ENCODE results near the gene AP2M1. TPM values are rescaled to one million over a fixed set of nuclear protein-coding genes. Genes with fewer than 3 reads are reported as not detected.

The AP2M1 gene
- polyA plus RNA-seq, 12 donors: 170 to 233 (median 199) TPM; not detected in 1

DNA sequence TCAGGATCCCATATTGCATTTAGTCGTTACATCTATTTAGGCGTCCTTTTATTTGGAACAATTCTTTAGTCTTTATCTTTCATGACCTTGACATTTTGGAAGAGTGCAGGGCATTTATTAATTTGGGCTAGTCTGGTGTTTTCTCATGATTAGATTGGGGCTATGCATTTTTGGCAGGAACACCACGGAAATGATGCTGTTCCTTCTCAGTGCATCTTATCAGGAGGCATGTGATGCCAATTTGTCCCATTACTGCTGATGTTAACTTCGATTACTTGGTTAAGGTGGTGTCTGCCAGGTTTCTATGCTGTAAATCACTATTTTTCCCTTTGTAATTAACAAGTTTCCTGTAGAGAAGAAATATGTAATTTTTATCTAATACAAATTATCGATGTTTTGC lies 36.6 kb downstream of the AP2M1 start:
- no peak for DNase-seq

DNA sequence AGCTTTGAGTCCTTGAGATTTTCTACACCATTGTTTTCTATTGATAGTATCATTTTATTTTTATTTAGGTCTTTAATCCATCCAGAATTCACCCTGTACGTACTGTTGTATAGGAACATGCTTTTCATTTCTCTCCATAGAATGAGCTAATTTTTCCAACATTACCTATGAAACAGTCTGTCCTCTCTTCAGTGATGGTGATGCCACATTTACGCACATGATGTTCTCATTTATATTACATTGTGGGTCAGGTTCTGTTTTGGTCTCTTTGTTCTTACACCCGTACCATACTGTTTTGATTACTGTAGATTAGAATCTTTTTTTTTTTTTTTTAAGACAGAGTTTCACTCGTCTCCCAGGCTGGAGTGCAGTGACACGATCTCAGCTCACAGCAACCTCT lies 37.1 kb downstream of the AP2M1 start:
- no peak for DNase-seq

DNA sequence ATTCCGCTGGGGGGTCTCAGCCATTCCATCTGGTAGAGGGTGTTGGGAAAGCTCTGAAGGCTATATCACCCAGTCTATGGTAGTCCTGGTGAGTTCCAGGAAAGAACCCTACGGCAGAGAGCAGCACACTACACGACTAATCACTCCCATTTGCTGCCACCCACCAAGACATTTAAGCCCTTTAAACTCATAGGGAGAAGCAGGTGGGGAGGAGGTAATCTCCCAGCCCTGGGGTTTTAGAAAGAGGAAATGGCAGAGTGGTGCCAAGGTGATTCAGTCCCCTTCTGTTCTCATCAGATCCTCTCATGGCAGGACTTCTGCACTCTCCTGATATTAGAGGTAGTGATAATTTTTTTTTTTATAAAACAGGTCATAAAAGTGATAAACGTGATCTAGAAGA lies 44.2 kb downstream of the AP2M1 start:
- DNase-seq: no peak

DNA sequence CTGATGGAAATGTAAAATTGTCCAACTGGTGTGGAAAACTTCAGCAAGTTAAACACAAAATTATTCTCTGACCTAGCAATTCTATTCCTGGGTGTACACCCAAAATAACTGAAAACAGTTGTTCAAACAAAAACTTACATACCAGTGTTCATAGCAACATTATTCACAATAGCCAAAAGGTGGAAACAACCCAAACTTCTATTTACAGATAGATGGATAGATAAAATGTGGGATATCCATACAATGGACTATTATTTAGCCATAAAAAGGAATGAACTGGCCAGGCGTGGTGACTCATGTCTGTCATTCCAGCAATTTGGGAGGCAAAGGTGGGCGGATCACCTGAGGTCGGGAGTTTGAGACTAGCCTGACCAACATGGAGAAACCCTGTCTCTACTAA lies 47.9 kb downstream of the AP2M1 start:
- DNase-seq: no peak

DNA sequence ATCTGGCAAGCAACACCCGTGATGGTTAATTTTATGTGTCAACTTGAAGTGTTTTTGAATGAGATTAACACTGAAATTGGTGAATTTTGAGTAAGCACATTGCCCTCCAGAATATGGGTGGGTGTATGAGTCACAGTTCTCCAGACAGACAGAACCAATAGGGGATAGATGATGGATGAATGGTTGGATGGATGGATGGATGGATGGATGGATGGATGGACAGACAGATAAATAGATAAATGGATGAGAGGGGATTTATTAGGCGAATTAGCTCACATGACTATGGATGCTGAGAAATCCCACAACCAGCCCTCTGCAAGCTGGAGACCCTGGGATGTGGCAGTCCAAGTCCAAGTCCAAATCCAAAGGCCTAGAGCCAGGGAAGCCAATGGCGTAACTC lies 49.3 kb downstream of the AP2M1 start:
- no peak for DNase-seq

DNA sequence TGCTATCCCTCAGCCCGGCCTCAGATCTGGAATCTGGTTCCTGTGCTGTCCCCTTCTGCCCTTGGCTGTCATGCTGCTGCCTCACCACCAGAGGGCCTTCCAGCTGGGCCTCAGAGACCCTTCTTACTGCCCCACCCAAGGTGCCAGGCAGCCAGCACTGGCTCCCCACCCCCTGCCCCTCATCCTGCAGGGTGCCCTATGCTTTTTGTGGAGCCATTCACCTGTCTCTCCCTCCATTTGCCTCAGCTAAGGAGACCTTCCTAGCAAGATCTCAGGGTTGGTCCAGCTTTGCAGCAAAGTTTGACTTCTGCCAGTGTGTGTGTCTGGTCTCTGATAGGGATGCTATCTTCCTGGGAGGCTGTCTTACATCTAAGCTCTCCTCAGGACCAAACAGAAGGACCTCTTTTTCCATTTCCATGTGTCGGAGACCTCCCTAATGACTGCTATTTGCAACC lies 52.9 kb downstream of the AP2M1 start:
- DNase-seq: no peak

DNA sequence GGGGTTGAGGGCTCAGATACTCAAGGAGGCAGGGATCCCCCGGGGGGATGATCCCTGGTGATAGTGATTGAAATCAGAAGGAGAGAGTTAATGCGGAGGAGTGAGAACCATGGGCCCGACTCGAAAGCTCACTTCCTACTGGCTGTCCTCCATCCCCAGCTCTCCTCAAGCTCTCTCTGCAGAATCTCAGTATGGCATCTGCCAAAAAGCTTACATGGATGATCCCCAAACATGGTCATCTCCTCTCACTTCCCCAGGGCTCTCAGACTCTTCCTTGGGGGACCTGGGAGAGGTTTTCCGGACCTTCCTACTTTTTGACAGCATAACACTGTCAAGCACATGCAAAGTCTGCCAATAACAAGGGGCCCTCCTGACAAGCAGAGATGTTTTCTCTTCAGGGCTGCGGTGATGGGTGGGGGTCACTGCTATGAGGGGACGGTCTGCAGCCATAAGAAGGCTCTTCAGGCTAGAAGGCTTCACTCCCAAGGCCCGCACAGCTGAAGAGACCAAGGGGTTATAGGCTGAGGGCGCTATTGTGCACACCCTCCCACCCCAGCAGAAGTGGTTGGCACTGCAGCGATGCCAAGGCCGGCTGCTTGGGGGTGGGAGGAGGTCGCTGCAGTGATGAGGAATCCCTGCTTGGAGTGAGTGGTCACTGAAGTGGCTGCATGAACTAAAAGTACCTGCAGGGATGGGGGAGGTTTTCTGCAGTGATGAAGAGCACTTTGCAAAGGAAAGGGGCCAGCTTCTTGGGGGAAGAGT lies 53.9 kb downstream of the AP2M1 start:
- DNase-seq: no peak

DNA sequence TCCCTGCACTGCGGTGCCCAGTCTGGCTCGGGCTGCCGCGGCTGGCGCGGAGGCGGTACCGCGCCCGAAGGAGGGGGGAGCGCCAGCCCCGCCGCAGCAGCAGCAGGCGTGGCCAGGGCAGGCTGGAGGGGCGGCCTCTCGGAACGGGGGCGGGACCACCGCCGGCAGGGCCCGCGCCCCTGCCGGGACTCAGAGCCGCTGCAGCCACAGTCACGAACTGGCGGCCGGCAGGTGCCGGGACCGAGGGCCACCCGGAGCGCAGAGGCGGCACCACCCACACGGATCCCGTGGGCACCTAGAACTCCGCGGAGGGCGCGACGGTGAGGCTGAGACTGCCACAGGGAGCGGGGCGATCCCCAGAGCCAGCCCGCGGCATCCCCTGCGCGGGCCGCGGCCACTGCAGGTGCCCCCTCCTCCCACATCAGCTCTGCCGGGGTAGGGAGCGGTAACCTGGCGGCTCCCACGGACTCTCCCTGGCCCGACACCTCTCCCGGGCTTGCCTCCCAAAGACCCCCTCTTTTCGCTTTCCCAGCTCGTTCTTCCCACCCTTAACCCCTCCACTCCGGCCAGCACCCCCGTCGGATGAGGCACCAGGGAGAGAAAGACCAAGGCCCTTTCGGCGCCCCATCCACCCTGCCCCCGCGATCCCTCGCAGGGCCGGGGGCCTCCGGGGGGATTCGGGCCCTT lies 54.9 kb downstream of the AP2M1 start, which contains the start of gene VWA5B2:
VWA5B2 (plus strand) TSS at position 192 of the 687 bp plus-strand sequence. CDS start 944 bp downstream, outside the sequence.
- peak; percentile 18 for DNase-seq

DNA sequence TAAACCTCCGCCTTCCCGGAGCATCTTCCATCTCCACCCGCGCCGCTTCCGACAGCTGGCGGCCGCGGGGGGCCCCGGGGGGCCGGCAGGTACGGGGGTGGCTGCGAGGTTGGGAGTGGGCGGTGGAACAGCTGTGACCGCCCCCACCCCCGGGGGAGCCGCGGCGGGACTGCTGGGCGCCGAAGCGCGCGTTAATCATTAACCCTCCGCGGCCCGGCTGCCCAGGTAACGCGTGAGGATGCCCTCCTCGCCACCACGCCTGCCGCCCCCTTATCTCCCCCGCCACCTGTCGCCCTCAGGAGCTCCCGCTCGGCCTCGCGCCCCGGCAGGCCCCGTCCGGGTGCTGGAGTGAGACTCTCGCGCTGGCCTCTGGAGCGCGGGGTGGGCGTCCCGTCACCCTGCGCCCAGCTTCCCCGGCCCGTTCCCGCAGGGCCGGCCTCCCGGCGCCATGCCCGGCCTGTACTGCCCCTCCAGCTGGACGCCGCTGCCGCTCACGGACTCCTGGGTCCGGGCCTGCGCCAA lies 55.5 kb downstream of the AP2M1 start:
- no peak for DNase-seq

DNA sequence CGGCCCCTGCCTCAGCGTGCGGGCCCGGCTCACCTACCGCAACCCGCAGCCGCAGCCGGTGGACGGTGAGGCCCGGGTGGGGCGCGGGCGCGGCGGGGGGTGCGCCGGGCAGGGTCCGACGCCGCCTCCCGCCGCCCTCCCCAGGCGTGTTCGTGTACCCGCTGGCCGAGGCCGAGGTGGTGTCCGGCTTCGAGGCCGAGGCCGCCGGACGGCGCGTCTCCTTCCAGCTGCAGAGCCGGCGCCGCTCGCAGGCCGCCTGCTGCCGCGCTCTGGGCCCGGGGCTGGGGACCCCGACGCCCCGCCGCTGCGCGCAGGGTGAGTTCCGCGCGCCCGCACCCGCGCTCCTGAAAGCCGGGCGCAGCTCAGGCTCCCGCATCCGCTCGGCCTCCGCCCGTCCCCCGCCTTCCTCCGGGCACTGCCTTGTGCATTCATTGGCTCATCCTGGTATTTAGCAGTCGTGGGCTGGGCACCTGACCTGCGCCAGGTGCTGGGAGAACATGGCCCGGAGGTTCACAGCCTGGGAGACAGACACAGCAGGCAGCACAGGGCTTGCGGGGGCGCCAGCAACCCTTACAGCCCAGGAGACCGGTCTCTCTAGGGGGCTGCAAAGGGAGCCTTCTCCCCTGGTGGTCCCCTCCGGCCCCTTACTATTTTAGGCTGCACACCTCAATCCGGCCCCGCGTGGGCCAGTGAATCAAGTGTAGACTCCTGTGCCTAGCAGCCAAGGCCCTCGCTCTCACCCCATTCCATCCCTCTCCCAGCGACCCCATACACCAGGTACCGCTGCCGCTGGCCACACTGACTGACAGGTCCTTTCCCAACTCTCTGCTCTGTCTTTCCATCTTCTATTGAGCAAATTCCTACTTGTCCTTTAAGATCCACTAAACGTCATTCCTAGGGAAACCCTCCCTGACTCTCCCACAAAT lies 56.2 kb downstream of the AP2M1 start:
- no peak for DNase-seq

DNA sequence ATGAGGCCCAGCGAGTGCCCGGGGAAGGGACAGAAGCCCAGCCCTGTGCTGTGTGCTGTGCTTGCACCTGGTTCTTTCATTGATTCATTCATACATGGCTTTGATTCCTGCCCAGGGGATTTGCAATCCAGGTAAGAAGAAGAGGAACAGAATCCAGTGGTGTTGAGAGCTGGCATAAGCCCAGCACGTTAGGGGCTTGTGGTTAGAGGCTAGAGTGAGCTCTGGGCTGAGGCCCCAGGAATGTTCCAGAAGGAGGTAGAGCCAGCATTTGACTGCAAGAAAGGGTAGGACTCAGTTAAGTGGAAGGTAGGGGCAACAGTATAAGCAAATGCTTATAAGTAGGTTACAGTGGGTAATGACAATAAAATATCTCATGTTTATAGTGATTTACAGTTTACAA lies 57.0 kb downstream of the AP2M1 start:
- no peak for DNase-seq

DNA sequence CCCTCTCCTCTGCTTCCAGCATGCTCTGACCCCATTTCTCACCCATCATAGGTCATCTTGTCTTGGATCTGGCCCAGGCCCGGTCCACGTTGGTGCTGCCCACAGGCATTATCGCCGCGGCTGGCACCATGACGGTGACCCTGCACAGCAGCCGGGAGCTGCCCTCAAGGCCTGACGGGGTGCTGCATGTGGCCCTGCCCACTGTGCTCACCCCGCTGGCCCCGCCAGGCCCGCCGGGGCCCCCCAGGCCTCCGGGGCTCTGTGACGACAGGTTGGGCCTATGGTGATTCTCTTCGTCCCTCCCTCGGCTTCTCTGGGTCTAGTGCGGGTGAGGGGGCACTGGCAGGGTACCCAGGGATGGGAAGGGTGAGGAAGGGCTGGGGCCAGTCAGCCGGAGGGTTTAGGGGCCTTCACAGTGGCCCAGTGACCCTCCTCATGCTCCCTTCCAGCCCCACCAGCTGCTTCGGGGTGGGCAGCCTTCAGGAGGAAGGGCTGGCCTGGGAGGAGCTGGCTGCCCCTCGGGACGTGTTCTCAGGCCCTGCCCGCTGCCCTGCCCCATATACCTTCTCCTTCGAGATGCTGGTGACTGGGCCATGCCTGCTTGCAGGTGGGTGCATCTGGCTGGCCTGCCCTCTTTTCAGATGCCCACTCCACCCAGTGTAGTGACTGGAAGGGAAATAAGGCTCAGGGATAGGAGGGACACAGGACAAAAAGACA lies 58.6 kb downstream of the AP2M1 start:
- DNase-seq: no peak

Other genes starting within 250 kb of the AP2M1 start
- gene ABCC5, start 157.0 kb upstream of the AP2M1 start, polyA plus RNA-seq (ENCODE audit: insufficient read length in 12 of 12): 10 to 100 TPM in 11 of 12 donors, not detected in 1; 17.0 to 42.6 (median 25.5) TPM
- not detected for gene HTR3D, start 143.1 kb upstream of the AP2M1 start, polyA plus RNA-seq (ENCODE audit: insufficient read length in 12 of 12)
- not detected for gene HTR3C, start 121.8 kb upstream of the AP2M1 start, polyA plus RNA-seq (ENCODE audit: insufficient read length in 12 of 12)
- gene HTR3E, start 77.8 kb upstream of the AP2M1 start, polyA plus RNA-seq (ENCODE audit: insufficient read length in 12 of 12): under 1 TPM in 2 of 12 donors, not detected in 10; 0.09 to 0.21 TPM
- 10 to 100 TPM in 11 of 12 donors, not detected in 1; 32.5 to 47.9 (median 36.3) TPM for gene EIF2B5, start 39.5 kb upstream of the AP2M1 start, polyA plus RNA-seq (ENCODE audit: insufficient read length in 12 of 12)
- 100 to 1,000 TPM in 1 of 12 donors, 10 to 100 TPM in 10, not detected in 1; 65.3 to 104 (median 83.6) TPM for gene DVL3, start 19.5 kb upstream of the AP2M1 start, polyA plus RNA-seq (ENCODE audit: insufficient read length in 12 of 12)
- 10 to 100 TPM in 11 of 12 donors, not detected in 1; 35.8 to 55.4 (median 43.2) TPM for gene ABCF3, start 11.3 kb downstream of the AP2M1 start, polyA plus RNA-seq (ENCODE audit: insufficient read length in 12 of 12)
- gene VWA5B2, start 54.7 kb downstream of the AP2M1 start, polyA plus RNA-seq (ENCODE audit: insufficient read length in 12 of 12): 1 to 10 TPM in 1 of 12 donors, under 1 TPM in 10, not detected in 1; 0.18 to 3.1 (median 0.43) TPM
- 10 to 100 TPM in 11 of 12 donors, not detected in 1; 19.4 to 37.9 (median 22.4) TPM for gene ALG3, start 74.1 kb downstream of the AP2M1 start, polyA plus RNA-seq (ENCODE audit: insufficient read length in 12 of 12)
- 1 to 10 TPM in 9 of 12 donors, under 1 TPM in 1, not detected in 2; 0.84 to 2.5 (median 1.4) TPM for gene EEF1AKMT4, start 74.8 kb downstream of the AP2M1 start, polyA plus RNA-seq (ENCODE audit: insufficient read length in 12 of 12)
- gene CAMK2N2, start 86.7 kb downstream of the AP2M1 start, polyA plus RNA-seq (ENCODE audit: insufficient read length in 12 of 12): under 1 TPM in 4 of 12 donors, not detected in 8; 0.12 to 0.34 (median 0.15) TPM
- under 1 TPM in 1 of 12 donors, not detected in 11; 0.43 TPM for gene ECE2, start 101.2 kb downstream of the AP2M1 start, polyA plus RNA-seq (ENCODE audit: insufficient read length in 12 of 12)
- gene PSMD2, start 124.4 kb downstream of the AP2M1 start, polyA plus RNA-seq (ENCODE audit: insufficient read length in 12 of 12): 100 to 1,000 TPM in 11 of 12 donors, not detected in 1; 144 to 202 (median 165) TPM
- 100 to 1,000 TPM in 11 of 12 donors, not detected in 1; 140 to 297 (median 177) TPM for gene EIF4G1, start 139.8 kb downstream of the AP2M1 start, polyA plus RNA-seq (ENCODE audit: insufficient read length in 12 of 12)
- gene FAM131A, start 162.7 kb downstream of the AP2M1 start, polyA plus RNA-seq (ENCODE audit: insufficient read length in 12 of 12): 10 to 100 TPM in 6 of 12 donors, 1 to 10 TPM in 5, not detected in 1; 9.3 to 12.9 (median 10.5) TPM
- gene CLCN2, start 186.8 kb downstream of the AP2M1 start, polyA plus RNA-seq (ENCODE audit: insufficient read length in 12 of 12): 10 to 100 TPM in 1 of 12 donors, 1 to 10 TPM in 10, not detected in 1; 1.9 to 13.6 (median 3.6) TPM
- gene POLR2H, start 186.9 kb downstream of the AP2M1 start, polyA plus RNA-seq (ENCODE audit: insufficient read length in 12 of 12): 10 to 100 TPM in 11 of 12 donors, not detected in 1; 35.9 to 64.8 (median 44.4) TPM
- 1 to 10 TPM in 10 of 12 donors, not detected in 2; 1.5 to 2.2 (median 2.0) TPM for gene THPO, start 203.4 kb downstream of the AP2M1 start, polyA plus RNA-seq (ENCODE audit: insufficient read length in 12 of 12)
- 10 to 100 TPM in 11 of 12 donors, not detected in 1; 14.6 to 38.9 (median 18.3) TPM for gene CHRD, start 205.2 kb downstream of the AP2M1 start, polyA plus RNA-seq (ENCODE audit: insufficient read length in 12 of 12)